Stimulated activated CD4-positive, alpha-beta T cell treated with anti-CD3 and anti-CD28 coated beads, Interleukin-4, amount 100 ng/mL, for 1 hour (primary cell): ENCODE data around the gene SLX4.

Experiments
- DNase-seq: peaks from one replicate; pipeline ENCODE4 v3.0.0-alpha.2; 2020

SLX4 gene

DNA sequence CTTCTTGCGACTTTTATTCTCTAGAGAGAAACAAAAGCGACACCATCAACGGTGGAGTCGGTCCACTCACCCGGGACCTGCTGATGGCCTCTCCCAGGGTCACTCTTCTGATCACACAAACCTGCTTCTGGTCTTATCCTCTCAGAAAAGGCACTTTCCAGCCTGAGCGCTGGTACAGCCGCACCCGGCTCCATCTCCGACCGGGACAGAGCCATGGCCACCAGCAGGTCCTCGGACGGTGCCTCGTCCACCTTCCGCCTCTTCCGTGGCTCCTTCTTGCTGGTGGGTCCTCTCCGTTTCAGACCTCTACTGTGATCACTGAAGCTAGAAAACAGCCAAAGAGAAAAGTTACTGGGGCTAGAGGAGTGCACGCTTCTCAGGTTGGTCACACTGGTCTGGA is 13.7 kb downstream of the SLX4 start:
- no peak for DNase-seq

DNA sequence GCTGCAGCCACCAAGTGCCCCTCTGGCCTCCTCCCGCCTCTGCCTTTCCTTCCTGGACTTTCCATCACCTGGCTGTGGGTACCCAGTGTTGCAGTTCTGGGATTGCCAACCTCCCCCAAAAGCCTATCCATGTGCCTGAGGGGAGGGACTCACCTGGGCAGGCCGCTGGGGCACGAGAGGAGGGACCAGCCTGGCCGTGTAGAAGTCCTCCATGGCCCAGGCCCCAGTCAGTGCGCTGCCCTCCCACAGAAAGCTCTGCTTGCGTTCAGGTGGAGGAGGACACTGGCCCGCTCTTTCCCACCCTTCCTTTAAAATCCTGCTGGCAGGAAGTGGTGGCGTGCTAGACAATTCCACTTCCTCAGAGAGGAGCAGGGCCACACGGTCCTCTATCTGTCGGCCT is 14.2 kb downstream of the SLX4 start:
- DNase-seq = no peak

DNA sequence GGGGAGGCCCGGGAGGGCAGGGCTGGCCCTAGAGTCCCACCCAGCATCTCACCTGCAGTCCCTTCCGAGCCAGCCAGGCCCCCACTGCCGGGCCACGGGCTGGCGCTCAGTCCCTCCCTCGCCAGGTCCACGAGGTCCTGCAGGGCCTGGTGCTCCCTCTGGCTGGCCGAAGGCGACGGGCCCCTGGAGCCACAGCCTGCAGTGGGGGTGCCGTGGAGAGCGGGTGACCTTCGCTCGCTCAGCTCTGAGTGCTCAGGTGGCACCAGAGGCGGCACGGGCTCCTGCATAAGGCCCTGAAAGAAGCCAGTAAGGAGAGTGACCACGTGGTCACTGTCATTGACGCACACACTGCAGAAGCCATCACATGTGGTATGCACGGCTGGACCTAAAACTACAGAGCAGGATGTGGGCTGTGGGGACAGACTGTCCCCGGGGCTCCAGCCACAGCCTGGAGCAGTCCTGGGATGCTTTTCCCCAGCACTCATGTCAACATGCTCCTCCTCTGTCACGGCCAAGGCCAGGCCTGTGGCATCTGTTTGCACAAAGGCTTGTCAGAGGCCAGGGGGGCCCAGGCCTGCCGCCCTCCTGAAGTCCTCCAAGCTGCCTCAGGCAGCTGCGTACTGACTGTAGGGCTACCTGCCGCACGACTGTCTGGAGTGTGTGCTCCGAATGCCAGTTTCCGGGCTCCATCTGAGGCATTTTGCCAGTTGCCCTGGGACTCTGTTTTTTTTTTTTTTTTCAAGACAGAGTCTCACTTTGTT is 15.1 kb downstream of the SLX4 start:
- no peak for DNase-seq

- no peak for DNase-seq
Observed at GRCh38 chr16:3595521-3596021, 15.8 kb downstream of the SLX4 start.

DNA sequence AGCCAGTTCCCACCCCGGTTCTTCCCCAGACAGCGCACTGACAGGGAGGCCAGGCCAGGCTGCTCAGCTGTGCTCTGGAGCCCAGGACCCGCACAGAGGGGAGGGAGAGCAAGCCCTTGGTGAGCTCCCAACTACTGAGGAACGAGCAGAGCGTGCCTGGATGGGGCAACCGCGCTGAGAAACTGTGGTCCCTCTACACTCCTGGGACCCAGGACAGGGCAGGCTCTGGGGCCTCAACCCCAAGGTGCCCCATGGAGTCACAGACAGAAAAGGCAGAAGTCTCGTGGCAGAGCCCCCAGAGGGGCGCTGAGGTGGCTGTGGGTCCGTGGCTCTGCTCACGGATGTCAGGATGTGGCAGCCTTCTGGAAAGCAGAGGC is 16.3 kb downstream of the SLX4 start:
- DNase-seq = no peak

DNA sequence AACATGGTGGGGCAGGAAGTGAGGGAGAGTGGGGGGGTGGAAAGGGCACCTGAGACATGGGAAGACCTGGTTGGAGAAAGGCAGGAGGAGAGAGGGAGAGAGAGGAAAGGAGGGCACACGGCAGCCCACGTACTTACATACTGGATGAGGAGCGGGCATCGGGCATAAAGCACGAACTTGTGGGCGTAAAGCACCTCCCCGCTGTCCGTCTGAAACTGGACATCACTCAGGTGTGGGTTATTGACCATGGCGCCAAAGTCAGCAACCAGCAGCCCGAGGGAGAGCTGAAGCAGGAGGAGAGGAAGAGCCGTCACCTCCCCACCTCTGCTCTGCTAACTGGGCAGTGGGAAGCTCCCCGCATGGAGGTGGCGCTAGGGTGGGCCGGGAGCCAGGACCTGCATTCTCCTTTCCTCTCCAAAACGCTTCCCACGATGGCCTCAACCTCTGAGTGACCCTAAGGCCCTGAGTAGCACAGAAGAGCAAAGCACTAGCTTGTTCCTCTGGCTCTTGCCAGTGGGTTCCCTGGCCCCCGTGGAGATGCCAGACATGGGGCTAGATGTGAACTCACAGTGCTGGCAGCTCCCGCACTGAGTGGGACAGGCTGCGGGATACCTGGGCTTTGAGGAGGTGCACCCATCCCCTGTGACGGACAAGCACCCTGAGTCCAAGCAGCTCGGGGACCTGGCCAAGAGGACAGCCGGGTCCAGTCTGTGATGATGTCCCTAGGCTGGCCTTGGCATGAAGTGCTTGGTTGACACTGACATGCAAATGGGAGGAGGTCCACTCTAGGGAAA is 16.9 kb downstream of the SLX4 start:
- no peak for DNase-seq

DNA sequence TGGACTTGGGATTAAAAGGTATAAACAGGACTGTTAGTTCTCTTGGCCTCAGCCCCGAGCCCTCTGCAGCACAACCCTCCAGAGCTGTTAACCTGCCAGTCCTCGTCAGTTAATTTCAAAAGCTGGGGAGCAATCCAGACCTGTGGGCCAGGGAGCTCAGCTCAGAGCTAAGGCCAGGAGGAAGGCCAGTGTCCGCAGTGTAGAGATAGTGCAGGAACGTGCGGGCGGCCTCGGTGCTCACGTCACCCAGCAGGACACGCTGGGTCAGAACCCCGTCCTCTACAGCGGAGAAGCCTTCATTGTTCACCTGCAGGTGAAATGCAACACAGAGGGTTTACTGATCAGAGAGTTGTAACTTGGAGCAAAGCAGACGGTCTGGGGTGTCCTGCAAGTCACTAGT is 18.8 kb downstream of the SLX4 start:
- DNase-seq = no peak

DNA sequence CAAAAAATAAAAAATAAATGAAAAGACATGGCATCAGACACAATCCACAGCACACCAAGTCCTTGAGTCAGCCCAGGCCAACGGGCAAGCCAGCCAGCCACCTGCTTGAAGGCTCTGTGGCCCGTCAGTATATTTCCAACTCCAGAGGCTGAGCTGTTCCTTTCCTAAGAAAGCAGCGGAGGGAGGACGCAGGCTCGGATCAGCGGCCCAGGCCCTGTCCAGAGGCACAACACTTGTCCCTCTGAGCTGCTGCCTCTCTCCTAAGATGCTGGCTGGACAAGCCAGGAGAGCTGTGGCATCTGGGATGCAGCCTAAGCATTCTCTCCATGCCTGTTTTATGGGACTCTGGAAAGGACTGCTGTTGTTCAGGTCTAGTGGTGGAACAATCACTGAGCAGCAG is 19.4 kb downstream of the SLX4 start:
- DNase-seq = no peak

DNA sequence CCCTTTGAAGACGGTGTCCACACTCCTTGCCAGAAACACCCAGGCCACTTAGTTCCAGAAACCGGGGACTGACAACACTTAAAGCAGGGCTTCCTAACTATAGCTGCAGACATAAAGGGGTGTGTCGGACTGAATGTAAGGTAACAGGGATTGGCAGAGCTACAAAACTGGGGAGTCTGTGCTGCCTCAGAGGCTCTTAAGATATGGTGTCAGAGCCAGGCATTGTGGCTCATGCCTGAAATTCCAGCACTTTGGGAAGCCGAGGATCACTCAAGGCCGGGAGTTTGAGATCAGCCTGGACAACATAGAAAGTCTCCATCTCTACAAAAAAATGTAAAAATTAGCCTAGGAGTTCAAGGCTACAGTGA is 20.0 kb downstream of the SLX4 start:
- DNase-seq = no peak

GRCh38 chr16:3590736-3591435 is 20.5 kb downstream of the SLX4 start:
- no peak for DNase-seq

DNA sequence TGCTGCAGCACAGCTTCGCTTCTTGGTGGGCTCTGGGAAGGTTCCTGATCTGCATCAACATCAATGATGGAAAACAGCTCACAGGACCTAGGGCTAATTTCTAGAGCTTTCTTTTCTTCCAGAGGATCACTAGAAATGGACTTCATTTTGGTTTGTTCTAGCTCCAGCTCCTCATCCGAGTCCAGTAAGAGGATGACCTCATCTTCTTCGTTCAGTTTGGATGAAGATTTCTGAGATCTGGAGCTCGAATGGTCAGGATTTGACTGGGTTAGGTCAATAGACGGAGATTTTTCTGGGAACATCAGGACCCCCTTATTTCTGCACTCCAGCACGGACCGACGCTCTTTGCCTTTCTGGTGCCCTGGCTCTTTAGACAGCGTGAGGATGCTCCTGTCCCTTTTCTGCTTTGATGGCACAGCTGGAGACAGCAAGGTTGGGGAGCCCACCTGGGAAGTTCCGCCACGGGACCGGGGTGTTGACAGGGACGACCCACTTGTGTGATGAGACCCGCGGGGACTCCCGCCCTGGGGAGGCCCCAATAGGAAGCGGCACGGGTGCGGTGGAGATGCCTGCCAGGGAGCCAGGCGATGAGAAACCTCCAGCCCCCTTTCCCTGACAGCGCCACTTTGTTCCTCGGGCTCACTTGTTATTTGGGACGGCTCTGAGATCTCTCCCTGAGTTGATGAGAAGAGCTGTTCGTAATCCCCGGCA is 21.3 kb downstream of the SLX4 start:
- DNase-seq = no peak

DNA sequence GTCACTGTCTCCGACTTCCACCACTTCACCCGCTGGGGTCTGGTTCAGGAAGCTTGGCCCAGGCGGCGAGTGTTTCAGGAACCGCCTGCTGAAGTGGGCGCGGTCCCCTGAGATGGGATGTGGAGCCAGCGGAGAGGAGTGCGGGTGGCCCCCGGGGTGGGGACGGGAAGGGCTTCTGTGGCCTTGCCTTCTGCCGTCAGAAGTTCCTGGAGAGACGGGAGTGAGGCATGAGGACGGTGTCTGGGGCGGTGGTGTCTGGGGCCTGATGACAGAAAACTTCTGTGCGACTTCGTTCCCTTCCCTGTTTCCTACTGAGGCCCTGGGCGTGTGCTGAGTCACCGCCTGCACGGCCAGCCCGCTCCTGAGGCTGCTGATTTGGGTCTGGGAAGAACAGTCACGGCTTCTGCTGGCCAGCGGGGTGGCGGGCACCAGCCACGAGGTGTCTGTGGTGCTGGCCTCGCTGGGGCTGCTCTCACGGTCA is 21.9 kb downstream of the SLX4 start:
- DNase-seq = no peak

- DNase-seq = no peak
Observed at GRCh38 chr16:3589001-3589400, 22.4 kb downstream of the SLX4 start.

GRCh38 chr16:3587547-3588110 is 23.8 kb downstream of the SLX4 start:
- DNase-seq = no peak

DNA sequence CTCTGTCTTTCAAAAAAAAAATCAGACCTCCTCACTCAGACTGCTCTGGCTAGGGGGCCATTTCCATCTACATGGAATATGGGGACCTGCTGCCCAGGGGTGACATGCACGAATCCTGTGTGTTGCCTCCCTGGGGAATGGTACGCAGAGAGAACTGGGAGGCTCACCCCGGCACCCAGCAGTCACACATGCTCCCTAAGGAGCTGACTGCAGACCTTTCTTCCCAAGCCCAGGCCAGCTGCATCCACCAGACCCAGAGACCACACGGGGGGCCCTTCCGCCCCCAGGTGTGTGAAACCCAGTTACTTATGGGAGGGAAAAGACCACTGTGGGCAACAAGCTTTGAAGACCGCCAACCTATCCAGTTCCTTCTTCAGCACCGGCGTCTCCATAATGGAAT is 27.0 kb downstream of the SLX4 start:
- no peak for DNase-seq

GRCh38 chr16:3583303-3584038 is 27.9 kb downstream of the SLX4 start:
- no peak for DNase-seq

GRCh38 chr16:3582276-3583165 is 28.9 kb downstream of the SLX4 start:
- DNase-seq = no peak

- DNase-seq = no peak
Observed at GRCh38 chr16:3581392-3581791, 30.0 kb downstream of the SLX4 start.

DNA sequence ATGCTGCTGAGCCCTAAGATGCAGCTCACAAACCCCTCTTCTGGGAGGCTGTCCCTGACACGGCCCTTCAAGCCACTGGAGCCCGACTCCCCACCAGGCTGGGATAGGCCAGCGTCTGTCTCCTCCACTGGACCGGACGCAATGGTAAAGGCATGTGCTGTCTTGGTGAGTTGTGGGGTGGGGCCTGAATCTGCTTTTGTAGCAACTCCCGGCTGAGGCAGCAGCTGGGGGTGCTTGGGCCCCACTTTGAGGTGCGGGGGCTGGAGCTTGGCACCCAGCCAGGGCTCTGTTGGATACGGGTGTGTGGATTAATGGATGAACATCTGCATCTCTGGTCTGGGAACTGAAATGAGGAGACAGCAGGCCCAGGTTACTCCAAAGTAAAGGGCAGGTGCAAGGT is 30.7 kb downstream of the SLX4 start:
- DNase-seq = no peak

DNA sequence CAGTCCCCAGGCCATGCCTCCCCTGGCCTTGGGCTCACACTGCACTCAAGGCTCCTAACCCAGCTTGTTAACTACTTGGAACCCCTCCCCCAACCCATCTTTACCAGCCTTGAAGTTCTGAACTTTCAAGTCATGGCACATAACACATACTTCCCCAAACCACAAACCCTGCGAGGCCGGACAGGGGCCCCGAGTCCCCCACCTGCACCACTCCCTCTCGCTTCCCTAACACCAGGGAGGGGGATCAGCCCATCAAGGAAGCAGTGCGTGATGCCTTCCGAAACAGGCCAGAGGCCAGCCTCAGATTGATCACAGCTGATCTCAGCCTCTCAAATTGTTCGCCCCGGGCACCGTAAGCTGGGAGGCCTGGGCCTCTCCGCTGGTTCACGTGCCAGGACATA is 31.2 kb downstream of the SLX4 start:
- no peak for DNase-seq

- no peak for DNase-seq
Observed at GRCh38 chr16:3579776-3580175, 31.6 kb downstream of the SLX4 start.
